ENCODE measurements around the gene LIX1L. TPM values are rescaled to one million over a fixed set of nuclear protein-coding genes. Genes with fewer than 3 reads are reported as not detected.

The LIX1L gene
- total RNA-seq, 6 experiments from 2014 or later: 10.6 to 11.9 (median 11.0) TPM

DNA sequence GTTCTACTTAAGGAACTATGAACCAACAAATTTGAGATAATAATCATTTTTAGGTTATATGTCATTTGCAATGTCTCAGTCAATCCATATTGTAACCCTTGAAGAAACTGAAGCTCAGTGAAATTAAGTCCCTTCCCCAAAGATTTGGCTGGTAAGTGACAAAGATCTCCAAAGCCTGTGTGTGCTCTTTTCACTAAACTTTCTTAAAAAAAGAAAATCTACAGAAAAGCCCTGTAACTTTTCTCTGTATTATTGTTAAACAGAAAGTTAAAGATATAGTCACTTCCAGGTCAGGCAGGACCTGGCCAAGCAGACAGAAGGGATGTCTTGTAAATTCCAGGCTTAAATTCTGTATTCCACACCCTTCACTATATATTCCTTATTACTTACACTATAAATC is 1.5 kb downstream of the LIX1L start:
- TF ChIP-seq, protein P1, sequence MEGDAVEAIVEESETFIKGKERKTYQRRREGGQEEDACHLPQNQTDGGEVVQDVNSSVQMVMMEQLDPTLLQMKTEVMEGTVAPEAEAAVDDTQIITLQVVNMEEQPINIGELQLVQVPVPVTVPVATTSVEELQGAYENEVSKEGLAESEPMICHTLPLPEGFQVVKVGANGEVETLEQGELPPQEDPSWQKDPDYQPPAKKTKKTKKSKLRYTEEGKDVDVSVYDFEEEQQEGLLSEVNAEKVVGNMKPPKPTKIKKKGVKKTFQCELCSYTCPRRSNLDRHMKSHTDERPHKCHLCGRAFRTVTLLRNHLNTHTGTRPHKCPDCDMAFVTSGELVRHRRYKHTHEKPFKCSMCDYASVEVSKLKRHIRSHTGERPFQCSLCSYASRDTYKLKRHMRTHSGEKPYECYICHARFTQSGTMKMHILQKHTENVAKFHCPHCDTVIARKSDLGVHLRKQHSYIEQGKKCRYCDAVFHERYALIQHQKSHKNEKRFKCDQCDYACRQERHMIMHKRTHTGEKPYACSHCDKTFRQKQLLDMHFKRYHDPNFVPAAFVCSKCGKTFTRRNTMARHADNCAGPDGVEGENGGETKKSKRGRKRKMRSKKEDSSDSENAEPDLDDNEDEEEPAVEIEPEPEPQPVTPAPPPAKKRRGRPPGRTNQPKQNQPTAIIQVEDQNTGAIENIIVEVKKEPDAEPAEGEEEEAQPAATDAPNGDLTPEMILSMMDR (IDR thresholded peaks at IDR 0.05): no peak
- no peak for TF ChIP-seq POLR2A (IDR thresholded peaks at IDR 0.05)
- DNase-seq (no peak), ATAC-seq (no peak)
- no peaks in the 10 kb centered on the region for H3K27me3 ChIP-seq
- peak overlapping the region; percentile 78 to 97 (median 91) for H3K27ac ChIP-seq
- peaks cover 0 to 49% (median 14%) of the 10 kb centered on the region in 4 donors for H3K4me1 ChIP-seq
- H3K9me3 ChIP-seq: no peaks in the 10 kb centered on the region
- H3K36me3 ChIP-seq: no peaks in the 10 kb centered on the region
- intact Hi-C loops (cut with DNase I): no loop called here
- peak overlapping the region; percentile 65 to 93 (median 65) for H3K4me3 ChIP-seq

DNA sequence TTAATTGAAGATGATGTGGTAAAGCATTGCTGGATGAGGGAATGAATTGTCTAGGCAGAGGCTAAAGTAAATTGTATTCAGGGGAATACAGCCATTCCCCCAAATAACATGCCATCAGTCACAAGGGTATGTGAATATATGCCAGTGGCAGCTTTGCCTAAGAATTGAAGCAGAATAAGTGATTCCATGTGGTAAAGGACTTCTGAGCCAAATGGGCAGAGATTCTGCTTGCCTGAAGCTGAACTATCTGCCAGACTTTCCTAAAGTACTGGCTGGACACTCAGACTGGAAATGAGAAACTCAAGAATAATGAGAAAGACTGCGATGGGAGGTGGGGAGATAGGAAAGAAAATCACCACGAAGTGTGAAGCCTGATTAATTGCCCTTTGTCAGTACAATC is 2.4 kb downstream of the LIX1L start:
- 37% methylated on average over 2 of the region's 2 CpGs for WGBS (ENCODE audit: insufficient coverage, low coverage, low lambda C conversion rate, missing lambda C conversion rate)
- Histone ChIP-seq H3K4me1 (peaks cover 0 to 52% (median 13%) of the 10 kb centered on the region in 4 donors), H3K27ac (no peak overlapping the region), H3K9me3 (no peaks in the 10 kb centered on the region), H3K27me3 (no peaks in the 10 kb centered on the region), H3K4me3 (no peak overlapping the region), H3K36me3 (no peaks in the 10 kb centered on the region)
- intact Hi-C loops (cut with DNase I): no loop called here
- DNase-seq: no peak
- ATAC-seq: no peak
- no peak for TF ChIP-seq POLR2A (IDR thresholded peaks at IDR 0.05)
- TF ChIP-seq, protein P1 (IDR thresholded peaks at IDR 0.05): no peak

DNA sequence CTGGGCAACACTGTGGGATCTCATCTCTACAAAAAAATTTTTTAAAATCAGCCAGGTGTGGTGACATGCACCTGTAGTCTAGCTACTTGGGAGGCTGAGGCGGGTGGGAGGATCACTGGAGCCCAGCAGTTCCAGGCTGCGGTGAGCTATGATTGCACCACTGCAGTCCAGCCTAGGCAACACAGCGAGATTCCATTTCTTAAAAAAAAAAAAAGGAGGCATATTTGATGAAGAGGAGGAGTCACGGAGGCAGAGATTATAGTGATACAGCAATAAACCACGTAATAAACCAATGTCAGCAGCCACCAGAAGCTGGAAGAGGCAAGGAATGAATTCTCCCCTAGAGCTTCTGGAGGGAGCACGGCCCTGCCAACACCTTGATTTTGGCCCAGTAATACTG is 4.0 kb downstream of the LIX1L start:
- H3K27me3 ChIP-seq: no peaks in the 10 kb centered on the region
- 75% methylated on average over 6 of the region's 6 CpGs for WGBS (ENCODE audit: insufficient coverage, low coverage, low lambda C conversion rate, missing lambda C conversion rate)
- H3K27ac ChIP-seq: no peak overlapping the region
- no peaks in the 10 kb centered on the region for H3K36me3 ChIP-seq
- no peaks in the 10 kb centered on the region for H3K9me3 ChIP-seq
- DNase-seq (no peak), ATAC-seq (no peak)
- peaks cover 0 to 52% (median 13%) of the 10 kb centered on the region in 4 donors for H3K4me1 ChIP-seq
- intact Hi-C loops (cut with DNase I): no loop called here
- H3K4me3 ChIP-seq: no peak overlapping the region
- TF ChIP-seq POLR2A (IDR thresholded peaks at IDR 0.05): no peak
- TF ChIP-seq, protein P1 (IDR thresholded peaks at IDR 0.05): no peak

DNA sequence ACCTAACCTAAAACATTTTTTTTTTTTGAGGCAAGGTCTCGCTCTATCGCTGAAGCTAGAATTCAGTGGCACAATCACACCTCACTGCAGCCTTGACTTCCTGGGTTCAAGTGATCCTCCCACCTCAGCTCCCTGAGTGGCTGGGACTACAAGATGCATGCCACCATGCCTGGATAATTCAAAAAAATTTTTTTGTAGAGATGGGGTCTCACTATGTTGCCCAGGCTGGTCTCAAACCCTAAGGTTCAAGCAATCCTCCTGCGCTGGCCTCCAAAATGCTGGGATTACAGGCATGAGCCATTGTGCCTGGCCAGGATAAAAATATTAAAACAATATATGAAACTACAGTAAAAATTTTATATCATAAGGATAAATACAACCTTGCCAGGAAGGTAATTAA is 4.9 kb downstream of the LIX1L start:
- no peak for DNase-seq
- ATAC-seq: no peak
- Histone ChIP-seq H3K9me3 (no peaks in the 10 kb centered on the region), H3K4me3 (no peak overlapping the region), H3K27ac (no peak overlapping the region), H3K4me1 (peaks cover 0 to 46% (median 10%) of the 10 kb centered on the region in 4 donors), H3K27me3 (no peaks in the 10 kb centered on the region), H3K36me3 (no peaks in the 10 kb centered on the region)
- intact Hi-C loops (cut with DNase I): no loop called here
- 100% methylated on average over 3 of the region's 3 CpGs for WGBS (ENCODE audit: insufficient coverage, low coverage, low lambda C conversion rate, missing lambda C conversion rate)
- TF ChIP-seq, protein P1 (IDR thresholded peaks at IDR 0.05): no peak
- TF ChIP-seq POLR2A (IDR thresholded peaks at IDR 0.05): no peak

DNA sequence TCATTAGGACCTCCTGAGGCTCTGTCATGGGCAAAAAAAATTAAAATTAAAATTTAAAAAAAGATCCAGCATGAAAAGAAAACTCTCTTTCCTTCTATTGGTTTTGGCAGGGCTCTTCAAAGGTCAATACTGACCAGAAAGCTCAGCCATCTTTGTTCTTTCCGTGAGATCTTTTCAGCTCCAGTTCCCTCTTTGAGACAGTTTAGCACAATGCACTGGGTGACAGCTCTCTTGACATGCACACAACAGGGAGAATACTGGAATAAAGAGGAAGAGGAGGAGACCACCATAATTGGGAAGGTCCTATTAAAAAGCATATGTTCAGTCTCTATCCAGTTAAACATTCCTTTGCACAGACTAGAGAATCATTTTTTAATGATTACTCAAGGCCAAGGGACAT is 6.3 kb downstream of the LIX1L start:
- intact Hi-C loops (cut with DNase I): no loop called here
- TF ChIP-seq, protein P1 (IDR thresholded peaks at IDR 0.05): no peak
- TF ChIP-seq POLR2A (IDR thresholded peaks at IDR 0.05): no peak
- Histone ChIP-seq H3K27me3 (no peaks in the 10 kb centered on the region), H3K4me3 (no peak overlapping the region), H3K27ac (no peak overlapping the region), H3K36me3 (no peaks in the 10 kb centered on the region), H3K4me1 (peaks cover 0 to 41% (median 10%) of the 10 kb centered on the region in 4 donors), H3K9me3 (no peaks in the 10 kb centered on the region)
- 20% methylated on average over 1 of the region's 1 CpG for WGBS (ENCODE audit: insufficient coverage, low coverage, low lambda C conversion rate, missing lambda C conversion rate)
- ATAC-seq (no peak), DNase-seq (no peak)

Data from right lobe of liver (tissue), 6 donors.